Hepatocyte (in vitro differentiated cells): ENCODE results near the gene DOCK4. TPM values are rescaled to one million over a fixed set of nuclear protein-coding genes. Genes with fewer than 3 reads are reported as not detected.
"Not testable (repeated sequence)": the region's sequence is repeated elsewhere in the genome, so short reads cannot be mapped to it uniquely, and the experiment has no call there.

Experiments used
- DNase-seq: peaks from one replicate; pipeline ENCODE4 v3.0.0-alpha.2; 2016; ENCODE audit warnings: low spot score
- H2AFZ ChIP-seq: fragments of 200-600 bp; sonication (generic); 2 replicates; pipeline ENCODE4 v1.6.0; 2016; ENCODE audit warnings: antibody characterized with exemption, mild to moderate bottlenecking
- H3K27ac ChIP-seq: fragments of 200-600 bp; sonication (generic); 2 replicates; pipeline ENCODE4 v1.5.1; 2016; ENCODE audit warnings: mild to moderate bottlenecking
- H3K27me3 ChIP-seq: fragments of 200-600 bp; sonication (generic); 2 replicates; pipeline ENCODE4 v1.6.1; 2016
- H3K36me3 ChIP-seq: fragments of 200-600 bp; sonication (generic); replicated peaks from 2 replicates; pipeline ENCODE4 v1.5.1; 2016; ENCODE audit warnings: low read depth; ENCODE audit not compliant: insufficient read depth
- H3K4me1 ChIP-seq: fragments of 200-600 bp; sonication (generic); 2 replicates; pipeline ENCODE4 v1.5.1; 2016; ENCODE audit warnings: mild to moderate bottlenecking, moderate library complexity; ENCODE audit not compliant: insufficient read depth
- H3K4me2 ChIP-seq: fragments of 200-600 bp; sonication (generic); 2 replicates; pipeline ENCODE4 v1.6.0; 2016
- H3K4me3 ChIP-seq: fragments of 200-600 bp; sonication (generic); 2 replicates; pipeline ENCODE4 v1.5.1; 2016; ENCODE audit warnings: mild to moderate bottlenecking
- H3K79me2 ChIP-seq: fragments of 200-600 bp; sonication (generic); 2 replicates; pipeline ENCODE4 v1.6.0; 2017; ENCODE audit warnings: mild to moderate bottlenecking
- H3K9me2 ChIP-seq: fragments of 200-600 bp; sonication (generic); replicated peaks from 2 replicates; pipeline ENCODE4 v1.6.0; 2017; ENCODE audit warnings: mild to moderate bottlenecking; ENCODE audit not compliant: insufficient read depth
- H3K9me3 ChIP-seq: fragments of 200-600 bp; sonication (generic); 2 replicates; pipeline ENCODE4 v1.5.1; 2016; ENCODE audit warnings: low read depth, mild to moderate bottlenecking
- H4K20me1 ChIP-seq: fragments of 200-600 bp; sonication (generic); 2 replicates; pipeline ENCODE4 v1.6.0; 2016; ENCODE audit warnings: mild to moderate bottlenecking; ENCODE audit not compliant: insufficient read depth, poor library complexity, severe bottlenecking
- CTCF ChIP-seq: fragments of 200-600 bp; sonication (generic); IDR thresholded peaks from 2 replicates; pipeline ENCODE4 v1.5.1; 2016; ENCODE audit warnings: antibody characterized with exemption, mild to moderate bottlenecking; ENCODE audit not compliant: poor library complexity
- EZH2 ChIP-seq: fragments of 200-600 bp; sonication (generic); IDR thresholded peaks from 2 replicates; pipeline ENCODE4 v1.6.1; 2016; ENCODE audit warnings: antibody characterized with exemption, mild to moderate bottlenecking, borderline replicate concordance
- EZH2phosphoT487 ChIP-seq: fragments of 200-600 bp; sonication (generic); IDR thresholded peaks from one replicate; pipeline ENCODE4 v1.6.1; 2018; ENCODE audit warnings: antibody characterized with exemption, mild to moderate bottlenecking, low read depth, moderate library complexity; ENCODE audit not compliant: unreplicated experiment, severe bottlenecking
- WGBS: methylation state at CpG from one replicate; pipeline ENCODE4 v1.1.6; 2016; ENCODE audit warnings: low lambda C conversion rate; ENCODE audit errors: missing lambda C conversion rate; 5-methylcytosine and 5-hydroxymethylcytosine counted together
- polyA plus RNA-seq: library from polyadenylated mRNA; unstranded; fragments of >200 nt; fragmentation: Nextera tagmentation; extraction: Ambion mirVana; gene quantifications from 2 replicates; pipeline ENCODE4 v1.2.1, GENCODE V29; 2016
- total RNA-seq: library from RNA; depleted of rRNA; stranded (reverse); fragments of >200 nt; gene quantifications from 2 replicates; pipeline ENCODE4 v1.2.3, GENCODE V29; 2014

DOCK4 gene
- total and polyA plus RNA-seq, 2 experiments from 2014 or later: 4.4 to 22.9 TPM

DNA sequence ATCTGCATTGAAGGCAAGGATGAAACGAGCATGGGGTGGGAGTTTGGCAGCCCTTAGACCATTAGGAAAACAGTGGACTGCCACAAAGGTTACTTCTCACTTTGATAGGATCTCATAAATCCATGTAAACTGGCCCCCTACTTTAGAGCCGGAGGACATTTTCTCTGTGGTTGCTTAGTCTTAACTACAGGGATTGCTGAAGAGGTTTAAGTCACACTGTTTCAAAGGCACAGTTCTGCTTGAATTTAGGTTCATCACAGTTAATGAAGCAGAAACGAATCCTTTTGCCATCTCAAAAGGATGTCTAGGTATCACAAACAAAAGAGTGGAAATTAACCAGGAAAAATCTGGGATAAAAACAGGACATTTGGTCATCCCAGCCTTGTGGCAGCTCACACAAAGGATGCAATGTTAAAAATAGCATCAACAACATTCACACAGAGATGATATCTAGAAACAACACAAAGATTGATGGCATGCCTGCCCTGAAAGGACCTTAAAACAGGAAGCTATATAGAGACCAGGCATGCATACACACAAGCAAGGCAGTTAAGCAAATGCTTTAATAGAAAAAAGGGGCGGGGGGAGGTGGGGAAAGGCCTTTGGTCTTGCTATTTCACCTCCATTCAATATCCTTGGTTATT is 74.0 kb downstream of the DOCK4 start:
- no peak for TF ChIP-seq CTCF
- no peak for TF ChIP-seq EZH2phosphoT487
- no peak for TF ChIP-seq EZH2
- DNase-seq: no peak
- H3K36me3 ChIP-seq: no peaks in the 10 kb centered on the region
- no peak overlapping the region for H3K4me2 ChIP-seq
- H3K9me2 ChIP-seq: no peaks in the 10 kb centered on the region
- no peak overlapping the region for H3K4me3 ChIP-seq
- no peak overlapping the region for H2AFZ ChIP-seq
- H3K27ac ChIP-seq: no peak overlapping the region
- peaks cover 25% of the 10 kb centered on the region for H3K79me2 ChIP-seq
- H3K27me3 ChIP-seq: no peaks in the 10 kb centered on the region
- 74% methylated on average over 4 of the region's 4 CpGs for WGBS
- H4K20me1 ChIP-seq: no peaks in the 10 kb centered on the region
- H3K4me1 ChIP-seq: peaks cover 4% of the 10 kb centered on the region
- H3K9me3 ChIP-seq: no peaks in the 10 kb centered on the region

DNA sequence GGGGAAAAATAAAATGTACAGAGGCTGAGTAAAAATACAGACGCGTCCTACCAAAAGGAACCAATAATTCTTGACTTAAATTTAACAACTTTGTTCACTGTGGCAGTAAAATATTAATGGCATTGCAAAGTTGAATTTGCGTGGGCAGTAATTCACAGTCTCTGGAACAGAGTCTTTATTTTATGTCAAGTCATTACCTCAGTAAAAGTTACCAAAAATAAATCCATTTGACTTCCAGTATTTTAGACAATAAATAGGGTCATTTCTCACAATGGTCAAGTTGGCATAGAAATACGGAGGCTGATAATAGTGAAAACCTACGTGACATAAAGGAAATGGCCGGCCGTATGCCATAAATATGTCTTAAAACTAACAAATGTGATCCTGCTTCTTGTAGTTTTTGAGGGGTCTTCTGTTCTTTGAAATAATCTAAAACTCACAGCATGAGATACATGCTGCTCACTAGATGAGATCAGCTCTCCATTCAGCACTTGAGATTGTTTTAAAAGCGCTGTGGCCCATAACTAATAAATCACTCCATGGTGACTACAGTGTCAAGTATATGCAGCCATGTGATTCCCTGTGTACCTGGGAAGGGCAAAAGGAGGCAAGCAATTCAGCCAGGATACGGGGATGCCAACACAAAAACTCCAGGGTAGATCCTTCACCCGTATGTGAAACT is 75.3 kb downstream of the DOCK4 start:
- no peak for DNase-seq
- TF ChIP-seq EZH2 (no peak), EZH2phosphoT487 (no peak), CTCF (no peak)
- no peak overlapping the region for H3K27ac ChIP-seq

GRCh38 chr7:112129655-112130323 is 76.4 kb downstream of the DOCK4 start:
- DNase-seq: no peak
- TF ChIP-seq EZH2: no peak
- TF ChIP-seq CTCF: no peak
- no peak for TF ChIP-seq EZH2phosphoT487
- H3K4me2 ChIP-seq: no peak overlapping the region
- no peak overlapping the region for H2AFZ ChIP-seq
- H3K27ac ChIP-seq: no peak overlapping the region
- no peaks in the 10 kb centered on the region for H3K4me1 ChIP-seq
- no peaks in the 10 kb centered on the region for H3K9me2 ChIP-seq
- WGBS: 59% methylated on average over 5 of the region's 5 CpGs
- no peaks in the 10 kb centered on the region for H3K27me3 ChIP-seq
- H3K79me2 ChIP-seq: peaks cover 34% of the 10 kb centered on the region
- no peaks in the 10 kb centered on the region for H3K9me3 ChIP-seq
- no peak overlapping the region for H3K4me3 ChIP-seq
- no peaks in the 10 kb centered on the region for H4K20me1 ChIP-seq
- no peaks in the 10 kb centered on the region for H3K36me3 ChIP-seq

More for the DNA sequence above, 75.3 kb downstream of the DOCK4 start:
- Histone ChIP-seq H3K9me2 (no peaks in the 10 kb centered on the region), H3K36me3 (no peaks in the 10 kb centered on the region), H3K4me1 (no peaks in the 10 kb centered on the region), H3K79me2 (peaks cover 23% of the 10 kb centered on the region), H4K20me1 (no peaks in the 10 kb centered on the region), H3K27me3 (no peaks in the 10 kb centered on the region), H2AFZ (no peak overlapping the region), H3K9me3 (no peaks in the 10 kb centered on the region), H3K4me3 (no peak overlapping the region), H3K4me2 (no peak overlapping the region)
- WGBS: 82% methylated on average over 10 of the region's 10 CpGs

- not testable (repeated sequence) for H3K4me2 ChIP-seq, H3K27me3 ChIP-seq, H3K4me1 ChIP-seq, DNase-seq, H4K20me1 ChIP-seq, H3K9me3 ChIP-seq, H3K4me3 ChIP-seq, H3K27ac ChIP-seq, H3K9me2 ChIP-seq, H3K36me3 ChIP-seq, H2AFZ ChIP-seq
- WGBS: 46% methylated on average over 6 of the region's 8 CpGs
- peaks cover 32% of the 10 kb centered on the region for H3K79me2 ChIP-seq
These were observed 77.5 kb downstream of the DOCK4 start for GRCh38 chr7:112128461-112129425.

DNA sequence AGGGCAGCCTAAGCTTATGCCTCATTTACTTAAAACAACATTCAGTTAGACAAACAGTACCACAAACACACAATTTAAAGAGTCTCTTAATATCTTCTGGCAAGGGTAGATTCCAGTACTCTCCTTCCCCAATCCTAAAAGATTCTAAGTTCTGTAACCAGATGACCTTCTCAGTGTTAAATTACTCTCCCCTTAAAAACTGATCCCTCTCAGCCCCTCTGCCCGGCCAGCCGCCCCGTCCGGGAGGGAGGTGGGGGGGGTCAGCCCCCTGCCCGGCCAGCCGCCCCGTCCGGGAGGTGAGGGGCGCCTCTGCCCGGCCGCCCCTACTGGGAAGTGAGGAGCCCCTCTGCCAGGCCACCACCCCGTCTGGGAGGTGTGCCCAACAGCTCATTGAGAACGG is 78.2 kb downstream of the DOCK4 start:
- H3K36me3 ChIP-seq, H3K9me3 ChIP-seq, H2AFZ ChIP-seq, H3K27ac ChIP-seq, H3K4me3 ChIP-seq, H3K27me3 ChIP-seq, H3K9me2 ChIP-seq, H3K4me2 ChIP-seq, H3K4me1 ChIP-seq, DNase-seq, H4K20me1 ChIP-seq: not testable (repeated sequence)
- peaks cover 32% of the 10 kb centered on the region for H3K79me2 ChIP-seq
- 87% methylated on average over 11 of the region's 13 CpGs for WGBS
